Astrocyte (in vitro differentiated cells and primary cell): ENCODE results near the gene DISP3.

Source experiments
- CTCF ChIP-seq: IDR thresholded peaks from 2 replicates; pipeline ENCODE4 v1.5.1; 2011; ENCODE audit warnings: low read depth, mild to moderate bottlenecking, inconsistent platforms, low read length, moderate library complexity; ENCODE audit not compliant: insufficient read depth
- EZH2 ChIP-seq: IDR thresholded peaks from 2 replicates; pipeline ENCODE4 v1.6.1; 2012; ENCODE audit warnings: mild to moderate bottlenecking, low read length, inconsistent platforms; ENCODE audit not compliant: insufficient read depth

- TF ChIP-seq CTCF (no peak), EZH2 (no peak)
These were observed 22.5 kb downstream of the DISP3 start for GRCh38 chr1:11501491-11501897.
